ENCODE data around the gene TINAGL1. TPM values are rescaled to one million over a fixed set of nuclear protein-coding genes. Genes with fewer than 3 reads are reported as not detected.
A peak's percentile ranks its signal among the peaks of the same experiment; 100 is the strongest.
"Not testable (repeated sequence)": the region's sequence is repeated elsewhere in the genome, so short reads cannot be mapped to it uniquely, and the experiment has no call there.

Gene TINAGL1
- total RNA-seq, 1 donor from 2014 or later = 4.5 TPM

GRCh38 chr1:31583995-31584868 lies 7.9 kb downstream of the TINAGL1 start:
- no peak for TF ChIP-seq CTCF (IDR thresholded peaks at IDR 0.05; ENCODE audit: unreplicated experiment)
- no peaks in the 10 kb centered on the region for H3K9me3 Mint-ChIP-seq (ENCODE audit: unreplicated experiment)
- no peak for DNase-seq (ENCODE audit: low spot score)
- peaks cover 3% of the 10 kb centered on the region for H3K36me3 Mint-ChIP-seq (ENCODE audit: low read depth, unreplicated experiment)
- H3K4me1 Mint-ChIP-seq (ENCODE audit: unreplicated experiment) = peaks cover 26% of the 10 kb centered on the region
- H3K27me3 Mint-ChIP-seq (ENCODE audit: unreplicated experiment) = peaks cover 17% of the 10 kb centered on the region
- H3K27ac Mint-ChIP-seq (ENCODE audit: unreplicated experiment) = no peak overlapping the region
- no peak overlapping the region for H3K4me3 Mint-ChIP-seq (ENCODE audit: unreplicated experiment)

DNA sequence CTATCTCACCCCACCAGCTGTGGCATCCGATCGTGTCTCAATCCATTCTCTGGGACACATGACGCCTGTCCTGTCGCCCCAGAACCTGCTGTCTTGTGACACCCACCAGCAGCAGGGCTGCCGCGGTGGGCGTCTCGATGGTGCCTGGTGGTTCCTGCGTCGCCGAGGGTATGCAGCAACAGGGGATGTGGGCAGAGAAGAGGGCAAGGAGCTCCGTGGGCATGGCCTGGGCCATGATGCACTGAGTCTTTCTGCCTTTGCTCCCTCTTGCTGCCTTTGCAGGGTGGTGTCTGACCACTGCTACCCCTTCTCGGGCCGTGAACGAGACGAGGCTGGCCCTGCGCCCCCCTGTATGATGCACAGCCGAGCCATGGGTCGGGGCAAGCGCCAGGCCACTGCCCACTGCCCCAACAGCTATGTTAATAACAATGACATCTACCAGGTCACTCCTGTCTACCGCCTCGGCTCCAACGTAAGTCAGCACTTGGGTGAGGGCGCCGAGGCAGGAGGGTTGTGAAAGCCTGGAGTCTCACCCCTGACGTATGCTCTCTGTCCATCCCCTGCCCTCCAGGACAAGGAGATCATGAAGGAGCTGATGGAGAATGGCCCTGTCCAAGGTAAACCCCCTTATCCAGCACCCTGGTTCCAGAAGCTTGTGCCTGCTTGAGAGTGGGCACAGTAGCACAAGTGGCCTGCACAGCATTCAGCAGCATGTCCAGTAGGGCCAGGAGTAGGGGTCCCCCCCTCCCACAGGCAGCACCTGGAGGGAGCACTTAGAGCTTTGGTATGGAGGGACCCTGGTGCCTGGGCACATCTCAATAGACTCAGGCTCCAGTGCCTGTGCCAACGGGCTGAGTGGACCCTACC lies 8.8 kb downstream of the TINAGL1 start:
- H3K27ac Mint-ChIP-seq (ENCODE audit: unreplicated experiment) = no peak overlapping the region
- no peak overlapping the region for H3K4me3 Mint-ChIP-seq (ENCODE audit: unreplicated experiment)
- no peak for DNase-seq (ENCODE audit: low spot score)
- H3K27me3 Mint-ChIP-seq (ENCODE audit: unreplicated experiment) = peaks cover 15% of the 10 kb centered on the region
- no peak for TF ChIP-seq CTCF (IDR thresholded peaks at IDR 0.05; ENCODE audit: unreplicated experiment)
- peaks cover 26% of the 10 kb centered on the region for H3K4me1 Mint-ChIP-seq (ENCODE audit: unreplicated experiment)
- no peaks in the 10 kb centered on the region for H3K9me3 Mint-ChIP-seq (ENCODE audit: unreplicated experiment)
- H3K36me3 Mint-ChIP-seq (ENCODE audit: low read depth, unreplicated experiment) = peaks cover 3% of the 10 kb centered on the region

GRCh38 chr1:31585736-31586365 lies 9.5 kb downstream of the TINAGL1 start:
- Mint-ChIP-seq H3K27ac (ENCODE audit: unreplicated experiment) (no peak overlapping the region), H3K9me3 (ENCODE audit: unreplicated experiment) (no peaks in the 10 kb centered on the region), H3K27me3 (ENCODE audit: unreplicated experiment) (peaks cover 13% of the 10 kb centered on the region), H3K4me3 (ENCODE audit: unreplicated experiment) (no peak overlapping the region), H3K4me1 (ENCODE audit: unreplicated experiment) (peaks cover 24% of the 10 kb centered on the region), H3K36me3 (ENCODE audit: low read depth, unreplicated experiment) (peaks cover 3% of the 10 kb centered on the region)
- no peak for DNase-seq (ENCODE audit: low spot score)
- TF ChIP-seq CTCF (IDR thresholded peaks at IDR 0.05; ENCODE audit: unreplicated experiment) = no peak

DNA sequence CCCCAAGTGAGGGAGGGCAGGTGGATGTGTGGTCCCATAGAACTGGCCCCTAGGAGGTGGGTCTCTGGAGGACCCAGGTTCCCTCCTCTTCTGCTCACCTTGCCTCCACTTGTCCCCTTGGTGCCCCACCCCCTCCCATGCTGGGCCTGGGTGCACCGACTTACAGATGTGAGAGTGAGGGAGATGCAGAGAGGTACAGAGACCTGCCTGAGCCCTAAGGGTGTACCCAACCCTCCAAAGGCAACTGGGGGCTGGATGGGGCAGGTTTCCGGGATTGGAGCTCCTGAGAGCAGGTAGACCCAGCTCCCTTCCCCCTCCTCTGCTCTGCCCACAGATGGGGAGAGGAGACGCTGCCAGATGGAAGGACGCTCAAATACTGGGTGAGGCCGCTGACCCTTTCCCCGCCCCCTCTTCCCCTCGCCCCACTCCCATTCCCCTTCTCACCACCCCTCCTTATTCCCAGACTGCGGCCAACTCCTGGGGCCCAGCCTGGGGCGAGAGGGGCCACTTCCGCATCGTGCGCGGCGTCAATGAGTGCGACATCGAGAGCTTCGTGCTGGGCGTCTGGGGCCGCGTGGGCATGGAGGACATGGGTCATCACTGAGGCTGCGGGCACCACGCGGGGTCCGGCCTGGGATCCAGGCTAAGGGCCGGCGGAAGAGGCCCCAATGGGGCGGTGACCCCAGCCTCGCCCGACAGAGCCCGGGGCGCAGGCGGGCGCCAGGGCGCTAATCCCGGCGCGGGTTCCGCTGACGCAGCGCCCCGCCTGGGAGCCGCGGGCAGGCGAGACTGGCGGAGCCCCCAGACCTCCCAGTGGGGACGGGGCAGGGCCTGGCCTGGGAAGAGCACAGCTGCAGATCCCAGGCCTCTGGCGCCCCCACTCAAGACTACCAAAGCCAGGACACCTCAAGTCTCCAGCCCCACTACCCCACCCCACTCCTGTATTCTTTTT lies 10.3 kb downstream of the TINAGL1 start:
- H3K36me3 Mint-ChIP-seq (ENCODE audit: low read depth, unreplicated experiment) = peaks cover 3% of the 10 kb centered on the region
- no peak overlapping the region for H3K27ac Mint-ChIP-seq (ENCODE audit: unreplicated experiment)
- H3K27me3 Mint-ChIP-seq (ENCODE audit: unreplicated experiment) = peaks cover 13% of the 10 kb centered on the region
- DNase-seq (ENCODE audit: low spot score) = no peak
- no peak overlapping the region for H3K4me3 Mint-ChIP-seq (ENCODE audit: unreplicated experiment)
- H3K4me1 Mint-ChIP-seq (ENCODE audit: unreplicated experiment) = peaks cover 24% of the 10 kb centered on the region
- no peaks in the 10 kb centered on the region for H3K9me3 Mint-ChIP-seq (ENCODE audit: unreplicated experiment)
- no peak for TF ChIP-seq CTCF (IDR thresholded peaks at IDR 0.05; ENCODE audit: unreplicated experiment)

- Mint-ChIP-seq H3K27ac (ENCODE audit: unreplicated experiment) (peak overlapping the region; percentile 48), H3K4me1 (ENCODE audit: unreplicated experiment) (peaks cover 21% of the 10 kb centered on the region), H3K27me3 (ENCODE audit: unreplicated experiment) (peaks cover 10% of the 10 kb centered on the region)
- not testable (repeated sequence) for H3K36me3 Mint-ChIP-seq (ENCODE audit: low read depth, unreplicated experiment); H3K4me3 Mint-ChIP-seq (ENCODE audit: unreplicated experiment); H3K9me3 Mint-ChIP-seq (ENCODE audit: unreplicated experiment); DNase-seq (ENCODE audit: low spot score)
These were observed 11.0 kb downstream of the TINAGL1 start for GRCh38 chr1:31587328-31587699.
